HCT116 (cell line): ENCODE measurements around the gene MAP10. TPM values are rescaled to one million over a fixed set of nuclear protein-coding genes. Genes with fewer than 3 reads are reported as not detected.

Experiments used
- ATAC-seq: fragments of 200-7000 bp; cut with Tn5 transposase; 2 replicates; pipeline ENCODE4 v1.9.1; 2020; ENCODE audit warnings: mild to moderate bottlenecking, moderate library complexity
- BruUV-seq: library from RNA; stranded (reverse); fragments of 400-500 nt; replicated peaks from 2 replicates; lab custom pipeline; 2021; lab: Mats Ljungman, UMichigan
- CTCF ChIA-PET: fragments of 300-600 bp; sonication (Branson Sonifier 250); formaldehyde crosslinking; loops from one replicate; lab custom pipeline; 2021; ENCODE audit warnings: antibody characterized with exemption; lab: Charles Lee
- POLR2A ChIA-PET: fragments of 300-600, 350-600 bp; sonication (Branson Sonifier 250); formaldehyde crosslinking; loops from one replicate; lab custom pipeline; 2021; ENCODE audit warnings: antibody characterized with exemption; lab: Charles Lee
- RAD21 ChIA-PET, 2 experiments: fragments of 300-600 bp; sonication (Branson Sonifier 250); formaldehyde crosslinking; loops; one replicate each; lab custom pipeline; 2023; ENCODE audit warnings: low total read pairs in 2 of 2; ENCODE audit not compliant: uncharacterized antibody in 2 of 2, unreplicated experiment in 2 of 2, low non-redundant PET in 1 of 2; lab: Charles Lee
- DNase-seq: peaks from one replicate; pipeline ENCODE4 v3.0.0-alpha.2; 2010; ENCODE audit warnings: low read depth, low spot score
- H2AFZ ChIP-seq: fragments of 200-600 bp; shearing (Covaris generic), sonication (generic); 2 replicates; pipeline ENCODE4 v1.6.1; 2017; ENCODE audit warnings: low read depth, mixed run types, mixed read lengths, antibody characterized with exemption, low read length; ENCODE audit not compliant: poor library complexity, severe bottlenecking
- H3K27ac ChIP-seq: 2 replicates; pipeline ENCODE4 v1.5.1; 2012; ENCODE audit warnings: low read depth, low read length
- H3K27me3 ChIP-seq: fragments of 200-600 bp; sonication (generic); 2 replicates; pipeline ENCODE4 v1.6.1; 2016; ENCODE audit warnings: mixed run types, low read length, mixed read lengths; ENCODE audit not compliant: insufficient read depth
- H3K36me3 ChIP-seq, 2 experiments: fragments of 200-500 bp in 1 of 2; fragments of 200-600 bp in 1 of 2; sonication (Bioruptor generic) in 1 of 2; sonication (generic) in 1 of 2; 2 replicates each; pipeline versions ENCODE4 v1.5.1 to v1.6.1; 2014 to 2016; ENCODE audit warnings: low read length in 2 of 2, inconsistent platforms in 1 of 2, mixed read lengths in 1 of 2, mixed run types in 1 of 2; ENCODE audit not compliant: insufficient read depth in 2 of 2, control insufficient read depth in 1 of 2
- H3K4me1 ChIP-seq, 2 experiments: fragments of 200-600 bp in 1 of 2; sonication (generic) in 1 of 2; 2 replicates each; pipeline versions ENCODE4 v1.5.1 to v1.6.1; 2012 to 2017; ENCODE audit warnings: low read length in 2 of 2, inconsistent platforms in 1 of 2, mild to moderate bottlenecking in 1 of 2, mixed read lengths in 1 of 2, mixed run types in 1 of 2, moderate library complexity in 1 of 2; ENCODE audit not compliant: insufficient read depth in 2 of 2, control insufficient read depth in 1 of 2
- H3K4me2 ChIP-seq: fragments of 200-600 bp; sonication (generic); 2 replicates; pipeline ENCODE4 v1.6.1; 2017; ENCODE audit warnings: mixed run types, low read length, mixed read lengths
- H3K4me3 ChIP-seq, 2 experiments: fragments of 200-600 bp in 1 of 2; sonication (generic) in 1 of 2; replicated peaks in 1 of 2; 2 replicates each; pipeline ENCODE4 v1.5.1; 2011 to 2016; ENCODE audit warnings: low read length in 2 of 2, control low read depth in 1 of 2, low read depth in 1 of 2, mild to moderate bottlenecking in 1 of 2, mixed read lengths in 1 of 2, mixed run types in 1 of 2
- H3K79me2 ChIP-seq: fragments of 200-600 bp; sonication (generic); 2 replicates; pipeline ENCODE4 v1.6.1; 2017; ENCODE audit warnings: mild to moderate bottlenecking, mixed run types, low read length, moderate library complexity, mixed read lengths; ENCODE audit not compliant: insufficient read depth
- H3K9ac ChIP-seq: fragments of 200-600 bp; sonication (generic); 2 replicates; pipeline ENCODE4 v1.6.1; 2016; ENCODE audit warnings: low read length, mixed read lengths
- H3K9me2 ChIP-seq: fragments of 200-600 bp; sonication (generic), shearing (Covaris generic); 2 replicates; pipeline ENCODE4 v1.6.1; 2017; ENCODE audit warnings: mixed run types, mild to moderate bottlenecking, moderate library complexity; ENCODE audit not compliant: insufficient read depth
- H3K9me3 ChIP-seq, 2 experiments: fragments of 200-500 bp in 1 of 2; fragments of 200-600 bp in 1 of 2; sonication (Bioruptor generic) in 1 of 2; sonication (generic) in 1 of 2; 2 replicates each; pipeline ENCODE4 v1.6.1; 2014 to 2017; ENCODE audit warnings: low read length in 2 of 2, mixed read lengths in 2 of 2, inconsistent platforms in 1 of 2, low read depth in 1 of 2, mild to moderate bottlenecking in 1 of 2, mixed run types in 1 of 2, moderate library complexity in 1 of 2; ENCODE audit not compliant: control insufficient read depth in 1 of 2, insufficient read depth in 1 of 2
- H4K20me1 ChIP-seq: fragments of 200-600 bp; sonication (generic), shearing (Covaris generic); 2 replicates; pipeline ENCODE4 v1.6.1; 2017; ENCODE audit warnings: mixed run types, mild to moderate bottlenecking, moderate library complexity; ENCODE audit not compliant: insufficient read depth
- CBX3 ChIP-seq: IDR thresholded peaks from 2 replicates; pipeline ENCODE4 v1.6.1; 2012; ENCODE audit warnings: low read depth
- CEBPB ChIP-seq: IDR thresholded peaks from 2 replicates; pipeline ENCODE4 v1.6.1; 2012; ENCODE audit warnings: low read depth
- EGR1 ChIP-seq: IDR thresholded peaks from 2 replicates; pipeline ENCODE4 v1.6.1; 2012; ENCODE audit warnings: low read depth
- EZH2 ChIP-seq: fragments of 200-600 bp; sonication (generic); IDR thresholded peaks from 2 replicates; pipeline ENCODE4 v1.6.1; 2017; ENCODE audit warnings: antibody characterized with exemption, mixed run types
- FOSL1 ChIP-seq: IDR thresholded peaks from 2 replicates; pipeline ENCODE4 v1.6.1; 2012; ENCODE audit warnings: low read depth
- JUND ChIP-seq: IDR thresholded peaks from 2 replicates; pipeline ENCODE4 v1.6.1; 2012
- POLR2AphosphoS5 ChIP-seq: IDR thresholded peaks from 2 replicates; pipeline ENCODE4 v1.6.1; 2011; ENCODE audit warnings: mild to moderate bottlenecking, low read depth, low read length, moderate library complexity
- SIN3A ChIP-seq: IDR thresholded peaks from 2 replicates; pipeline ENCODE4 v1.6.1; 2012; ENCODE audit warnings: low read depth
- TCF7L2 ChIP-seq: IDR thresholded peaks from 2 replicates; pipeline ENCODE4 v1.7.0; 2011; ENCODE audit warnings: borderline replicate concordance, inconsistent platforms; ENCODE audit not compliant: insufficient read depth, insufficient read length; ENCODE audit errors: extremely low read depth
- YY1 ChIP-seq: IDR thresholded peaks from 2 replicates; pipeline ENCODE4 v1.6.1; 2011; ENCODE audit warnings: low read length, low read depth, moderate library complexity, mild to moderate bottlenecking; ENCODE audit not compliant: insufficient replicate concordance; ENCODE audit errors: extremely low read depth
- ZFX ChIP-seq: fragments of 450-650 bp; IDR thresholded peaks from 2 replicates; pipeline ENCODE4 v1.6.1; 2017
- intact Hi-C: fragments of 100-400 bp; cut with micrococcal nuclease; formaldehyde crosslinking; loops from 2 replicates; pipeline ENCODE4 v1.10.0; 2022
- total RNA-seq: library from RNA; stranded (reverse); gene quantifications from one replicate; pipeline ENCODE4 v1.2.1, GENCODE V29; 2021; ENCODE audit not compliant: unreplicated experiment
- TF ChIP-seq, protein P1 (sequence below): IDR thresholded peaks from 2 replicates; pipeline ENCODE4 v1.6.1; 2011; ENCODE audit warnings: mild to moderate bottlenecking, low read length, moderate library complexity; ENCODE audit not compliant: insufficient replicate concordance; ENCODE audit errors: extremely low read depth
- TF ChIP-seq, protein P2 (sequence below): IDR thresholded peaks from 2 replicates; pipeline ENCODE4 v1.6.1; 2012

Gene MAP10
- total RNA-seq, 1 experiment from 2014 or later, result not detected

DNA sequence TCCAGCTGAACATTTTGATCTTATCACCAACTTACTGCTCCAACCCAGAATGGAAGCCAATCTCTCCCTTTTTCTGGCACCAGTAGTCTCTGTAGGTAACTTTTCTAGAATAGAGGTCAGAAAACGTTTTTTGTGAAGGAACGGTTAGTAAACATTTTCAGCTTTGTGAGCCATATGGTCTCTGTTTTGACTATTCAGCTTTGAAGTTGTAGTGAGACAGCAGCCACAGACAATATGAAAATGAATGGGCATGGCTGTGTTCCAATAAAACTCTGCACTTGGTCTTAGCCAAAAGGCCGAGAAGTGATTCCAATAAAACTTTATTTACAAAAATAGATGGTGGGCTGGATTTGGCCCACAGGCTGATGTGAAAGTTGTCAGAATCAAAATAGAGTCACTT lies 28.9 kb downstream of the MAP10 start:
- POLR2A ChIA-PET, result no interaction called here
- no peak for DNase-seq
- no peak overlapping the region for H3K4me2 ChIP-seq
- H3K4me3 ChIP-seq, result no peak overlapping the region
- no peak overlapping the region for H3K9ac ChIP-seq
- peaks cover 0 to 4% of the 10 kb centered on the region in 2 experiments; a peak in 1 of 4 replicates for H3K4me1 ChIP-seq
- H3K27me3 ChIP-seq, result no peaks in the 10 kb centered on the region
- H3K9me3 ChIP-seq, result no peaks in the 10 kb centered on the region
- H3K79me2 ChIP-seq, result no peaks in the 10 kb centered on the region
- no peaks in the 10 kb centered on the region for H3K36me3 ChIP-seq
- H2AFZ ChIP-seq, result no peak overlapping the region
- ATAC-seq, result no peak
- no peaks in the 10 kb centered on the region for H4K20me1 ChIP-seq
- intact Hi-C loops, result no loop called here
- BruUV-seq, result no TSS peak
- H3K27ac ChIP-seq, result no peak overlapping the region
- RAD21 ChIA-PET, result no interaction called here
- no peaks in the 10 kb centered on the region for H3K9me2 ChIP-seq
- no peak for TF ChIP-seq CBX3
- TF ChIP-seq SIN3A, result no peak
- no peak for TF ChIP-seq CEBPB
- no peak for TF ChIP-seq POLR2AphosphoS5
- TF ChIP-seq JUND, result no peak
- TF ChIP-seq TCF7L2, result no peak
- TF ChIP-seq EZH2, result no peak
- TF ChIP-seq EGR1, result no peak
- no peak for TF ChIP-seq ZFX
- TF ChIP-seq, protein P1, sequence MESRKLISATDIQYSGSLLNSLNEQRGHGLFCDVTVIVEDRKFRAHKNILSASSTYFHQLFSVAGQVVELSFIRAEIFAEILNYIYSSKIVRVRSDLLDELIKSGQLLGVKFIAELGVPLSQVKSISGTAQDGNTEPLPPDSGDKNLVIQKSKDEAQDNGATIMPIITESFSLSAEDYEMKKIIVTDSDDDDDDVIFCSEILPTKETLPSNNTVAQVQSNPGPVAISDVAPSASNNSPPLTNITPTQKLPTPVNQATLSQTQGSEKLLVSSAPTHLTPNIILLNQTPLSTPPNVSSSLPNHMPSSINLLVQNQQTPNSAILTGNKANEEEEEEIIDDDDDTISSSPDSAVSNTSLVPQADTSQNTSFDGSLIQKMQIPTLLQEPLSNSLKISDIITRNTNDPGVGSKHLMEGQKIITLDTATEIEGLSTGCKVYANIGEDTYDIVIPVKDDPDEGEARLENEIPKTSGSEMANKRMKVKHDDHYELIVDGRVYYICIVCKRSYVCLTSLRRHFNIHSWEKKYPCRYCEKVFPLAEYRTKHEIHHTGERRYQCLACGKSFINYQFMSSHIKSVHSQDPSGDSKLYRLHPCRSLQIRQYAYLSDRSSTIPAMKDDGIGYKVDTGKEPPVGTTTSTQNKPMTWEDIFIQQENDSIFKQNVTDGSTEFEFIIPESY, result no peak
- no peak for TF ChIP-seq FOSL1
- TF ChIP-seq YY1, result no peak
- TF ChIP-seq, protein P2, sequence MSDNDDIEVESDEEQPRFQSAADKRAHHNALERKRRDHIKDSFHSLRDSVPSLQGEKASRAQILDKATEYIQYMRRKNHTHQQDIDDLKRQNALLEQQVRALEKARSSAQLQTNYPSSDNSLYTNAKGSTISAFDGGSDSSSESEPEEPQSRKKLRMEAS, result no peak
- CTCF ChIA-PET, result no interaction called here
